H1 (cell line): ENCODE data around the gene CACNA2D4. TPM values are rescaled to one million over a fixed set of nuclear protein-coding genes. Genes with fewer than 3 reads are reported as not detected.

Experiments used
- CTCF ChIA-PET: fragments of 300-600 bp; sonication (Branson Sonifier 250); formaldehyde crosslinking; loops from one replicate; lab custom pipeline; 2021; ENCODE audit not compliant: partially characterized antibody; lab: Charles Lee
- POLR2A ChIA-PET: fragments of 300-600 bp; sonication (Branson Sonifier 250); formaldehyde crosslinking; loops from one replicate; lab custom pipeline; 2021; ENCODE audit warnings: inconsistent platforms; ENCODE audit not compliant: partially characterized antibody; lab: Charles Lee
- DNase-seq, 2 experiments: peaks; one replicate each; pipeline versions ENCODE4 v3.0.0 to v3.0.0-alpha.2; 2010 to 2022; ENCODE audit warnings: low spot score in 2 of 2, low read depth in 1 of 2, mixed read lengths in 1 of 2
- FAIRE-seq: peaks from 2 replicates; lab custom pipeline; 2011; peaks lifted over from hg19 to GRCh38; lab: Jason Lieb, UNC
- H2AFZ ChIP-seq: 2 replicates; pipeline ENCODE4 v1.8.1; 2012; ENCODE audit warnings: low read length, inconsistent platforms
- H2AK5ac ChIP-seq: 2 replicates; pipeline ENCODE4 v1.6.1; 2013; ENCODE audit warnings: low read depth, low read length
- H2BK120ac ChIP-seq: replicated peaks from 2 replicates; pipeline ENCODE3; 2013; ENCODE audit warnings: low read depth, low read length, inconsistent platforms
- H2BK12ac ChIP-seq: 2 replicates; pipeline ENCODE4 v1.6.1; 2013; ENCODE audit warnings: low read depth, low read length
- H2BK15ac ChIP-seq: 2 replicates; pipeline ENCODE4 v1.6.1; 2013; ENCODE audit warnings: low read length
- H2BK20ac ChIP-seq: 2 replicates; pipeline ENCODE4 v1.6.1; 2013; ENCODE audit warnings: low read length
- H2BK5ac ChIP-seq: 2 replicates; pipeline ENCODE4 v1.6.1; 2013; ENCODE audit warnings: low read depth, low read length
- H3K14ac ChIP-seq: 2 replicates; pipeline ENCODE4 v1.6.1; 2013; ENCODE audit warnings: inconsistent platforms; ENCODE audit not compliant: insufficient read length
- H3K18ac ChIP-seq: 2 replicates; pipeline ENCODE4 v1.6.1; 2013; ENCODE audit warnings: low read length; ENCODE audit errors: extremely low read depth
- H3K23ac ChIP-seq: 2 replicates; pipeline ENCODE4 v1.6.1; 2013; ENCODE audit warnings: inconsistent platforms; ENCODE audit not compliant: insufficient read length
- H3K23me2 ChIP-seq: 2 replicates; pipeline ENCODE4 v1.6.1; 2013; ENCODE audit warnings: low read depth, low read length
- H3K27ac ChIP-seq: 2 replicates; pipeline ENCODE4 v1.6.1; 2011; ENCODE audit warnings: low read depth, low read length, inconsistent platforms
- H3K27me3 ChIP-seq, 4 experiments: replicated peaks in 1 of 4; 1 replicate in 1 of 4; 2 replicates in 3 of 4; pipeline versions ENCODE4 v1.6.1 to v1.8.1; 2011 to 2013; ENCODE audit warnings: low read length in 3 of 4, mild to moderate bottlenecking in 3 of 4, inconsistent platforms in 2 of 4, mixed read lengths in 2 of 4, moderate library complexity in 1 of 4; ENCODE audit not compliant: control insufficient read depth in 3 of 4, insufficient read depth in 3 of 4; ENCODE audit errors: extremely low read depth in 1 of 4
- H3K36me3 ChIP-seq, 4 experiments: 2 replicates each; pipeline versions ENCODE4 v1.6.1 to v1.8.1; 2011 to 2013; ENCODE audit warnings: mild to moderate bottlenecking in 4 of 4, low read length in 3 of 4, moderate library complexity in 2 of 4, control low read depth in 1 of 4, inconsistent platforms in 1 of 4; ENCODE audit not compliant: insufficient read depth in 4 of 4, control insufficient read depth in 2 of 4
- H3K4ac ChIP-seq: replicated peaks from 2 replicates; pipeline ENCODE3; 2013; ENCODE audit warnings: low read length, low read depth, mixed read lengths, inconsistent platforms; ENCODE audit not compliant: insufficient read length
- H3K4me1 ChIP-seq, 4 experiments: replicated peaks in 1 of 4; 1 replicate in 1 of 4; 2 replicates in 3 of 4; pipeline versions ENCODE4 v1.6.1 to v1.8.1; 2011 to 2013; ENCODE audit warnings: low read length in 3 of 4, inconsistent platforms in 2 of 4, mixed read lengths in 1 of 4; ENCODE audit not compliant: insufficient read depth in 4 of 4, control insufficient read depth in 3 of 4
- H3K4me2 ChIP-seq, 2 experiments: 2 replicates each; pipeline versions ENCODE4 v1.6.1 to v1.8.1; 2011 to 2013; ENCODE audit warnings: low read depth in 2 of 2, low read length in 2 of 2, control low read depth in 1 of 2, inconsistent platforms in 1 of 2, mild to moderate bottlenecking in 1 of 2; ENCODE audit not compliant: insufficient read depth in 1 of 2
- H3K4me3 ChIP-seq, 4 experiments: fragments of 200-600, 300-600 bp in 1 of 4; sonication (generic), shearing (Covaris generic), sonication (Bioruptor Twin) in 1 of 4; 2 replicates each; pipeline versions ENCODE4 v1.5.1 to v1.8.1; 2011 to 2016; ENCODE audit warnings: low read length in 4 of 4, low read depth in 3 of 4, control low read depth in 2 of 4, inconsistent platforms in 2 of 4, mild to moderate bottlenecking in 2 of 4, mixed read lengths in 1 of 4, moderate library complexity in 1 of 4; ENCODE audit not compliant: insufficient read depth in 2 of 4; ENCODE audit errors: extremely low read depth in 1 of 4
- H3K56ac ChIP-seq: replicated peaks from 2 replicates; pipeline ENCODE3; 2013; ENCODE audit warnings: low read depth, mild to moderate bottlenecking, mixed read lengths, low read length, inconsistent platforms; ENCODE audit not compliant: insufficient read length
- H3K79me1 ChIP-seq: 2 replicates; pipeline ENCODE4 v1.6.1; 2013; ENCODE audit warnings: low read depth, low read length, control low read depth
- H3K79me2 ChIP-seq, 2 experiments: 2 replicates each; pipeline versions ENCODE4 v1.6.1 to v1.8.1; 2012 to 2013; ENCODE audit warnings: low read length in 2 of 2, mild to moderate bottlenecking in 2 of 2, inconsistent platforms in 1 of 2; ENCODE audit not compliant: insufficient read depth in 2 of 2, control insufficient read depth in 1 of 2
- H3K9ac ChIP-seq, 4 experiments: replicated peaks in 1 of 4; 1 replicate in 1 of 4; 2 replicates in 3 of 4; pipeline versions ENCODE4 v1.6.1 to v1.8.1; 2011 to 2013; ENCODE audit warnings: low read depth in 3 of 4, low read length in 3 of 4, control low read depth in 2 of 4, mild to moderate bottlenecking in 2 of 4, moderate library complexity in 2 of 4, inconsistent platforms in 1 of 4; ENCODE audit errors: extremely low read depth in 1 of 4
- H3K9me3 ChIP-seq, 2 experiments: 2 replicates each; pipeline versions ENCODE4 v1.6.1 to v1.8.1; 2012 to 2013; ENCODE audit warnings: mild to moderate bottlenecking in 2 of 2, moderate library complexity in 2 of 2, control low read depth in 1 of 2, inconsistent platforms in 1 of 2, low read depth in 1 of 2, low read length in 1 of 2, mixed read lengths in 1 of 2; ENCODE audit not compliant: insufficient read depth in 2 of 2
- H4K20me1 ChIP-seq, 2 experiments: replicated peaks in 1 of 2; 2 replicates each; pipeline versions ENCODE3 to v1.8.1; 2011 to 2013; ENCODE audit warnings: inconsistent platforms in 2 of 2, low read length in 2 of 2, mild to moderate bottlenecking in 1 of 2; ENCODE audit not compliant: insufficient read depth in 2 of 2, control insufficient read depth in 1 of 2
- H4K5ac ChIP-seq: 2 replicates; pipeline ENCODE4 v1.6.1; 2013; ENCODE audit warnings: low read length, low read depth, mixed read lengths, inconsistent platforms; ENCODE audit not compliant: insufficient read length
- H4K8ac ChIP-seq: 2 replicates; pipeline ENCODE4 v1.8.0; 2013; ENCODE audit warnings: mild to moderate bottlenecking, moderate library complexity, low read length, inconsistent platforms; ENCODE audit not compliant: insufficient read depth; ENCODE audit errors: extremely low read depth
- H4K91ac ChIP-seq: replicated peaks from 2 replicates; pipeline ENCODE3; 2013; ENCODE audit warnings: low read length, mixed read lengths, inconsistent platforms; ENCODE audit not compliant: insufficient read length
- ASH2L ChIP-seq: fragments of 200-600, 300-600 bp; sonication (generic); IDR thresholded peaks from one replicate; pipeline ENCODE4 v1.7.1; 2017; ENCODE audit warnings: low read length
- BACH1 ChIP-seq: IDR thresholded peaks from 2 replicates; pipeline ENCODE4 v1.6.1; 2012; ENCODE audit warnings: low read length, improper control_type of control experiment
- E2F6 ChIP-seq: IDR thresholded peaks from 2 replicates; pipeline ENCODE4 v1.6.1; 2012; ENCODE audit warnings: inconsistent platforms
- GABPA ChIP-seq: IDR thresholded peaks from 2 replicates; pipeline ENCODE4 v1.6.1; 2011; ENCODE audit warnings: mild to moderate bottlenecking, low read length, moderate library complexity, borderline replicate concordance; ENCODE audit not compliant: insufficient read depth
- KDM4A ChIP-seq: IDR thresholded peaks from one replicate; pipeline ENCODE4 v1.7.1; 2012; ENCODE audit warnings: low read depth, mild to moderate bottlenecking, moderate library complexity, low read length, inconsistent platforms; ENCODE audit not compliant: severe bottlenecking
- POLR2AphosphoS5 ChIP-seq: IDR thresholded peaks from 2 replicates; pipeline ENCODE4 v1.6.1; 2011; ENCODE audit warnings: low read depth, low read length
- SP1 ChIP-seq: IDR thresholded peaks from 2 replicates; pipeline ENCODE4 v1.6.1; 2011; ENCODE audit warnings: low read depth, low read length
- SP2 ChIP-seq: IDR thresholded peaks from 2 replicates; pipeline ENCODE4 v1.6.1; 2012; ENCODE audit warnings: mild to moderate bottlenecking, low read length, inconsistent platforms
- SUZ12 ChIP-seq: fragments of 200-600 bp; sonication (generic); IDR thresholded peaks from 2 replicates; pipeline ENCODE4 v1.6.1; 2012; ENCODE audit warnings: mild to moderate bottlenecking, inconsistent platforms, low read length, moderate library complexity, mixed read lengths
- TBP ChIP-seq: IDR thresholded peaks from 2 replicates; pipeline ENCODE4 v1.6.1; 2011; ENCODE audit warnings: low read depth, low read length, improper control_type of control experiment
- ZNF274 ChIP-seq: IDR thresholded peaks from 2 replicates; pipeline ENCODE4 v1.7.0; 2012; ENCODE audit warnings: low read length, borderline replicate concordance; ENCODE audit errors: extremely low read depth
- WGBS, 2 experiments: shearing (Covaris generic) in 1 of 2; methylation state at CpG; one replicate each; pipeline versions ENCODE4 v1.1.6 to v1.1.7; 2013 to 2015; ENCODE audit warnings: low lambda C conversion rate in 2 of 2, mixed read lengths in 2 of 2, inconsistent platforms in 1 of 2, low coverage in 1 of 2, missing lambda C conversion rate in 1 of 2; ENCODE audit not compliant: insufficient replicate concordance in 2 of 2, insufficient coverage in 1 of 2, insufficient read length in 1 of 2; ENCODE audit errors: extremely low coverage in 1 of 2, missing lambda C conversion rate in 1 of 2; 5-methylcytosine and 5-hydroxymethylcytosine counted together
- polyA plus RNA-seq, 7 experiments: library from polyadenylated mRNA; depleted of rRNA in 3 of 7; stranded (reverse) in 5 of 7; unstranded in 2 of 7; fragments of >200 nt in 5 of 7; fragments of 200-250 nt in 2 of 7; gene quantifications; 1 replicate in 5 of 7; 2 replicates in 1 of 7; 4 replicates in 1 of 7; pipeline versions ENCODE4 v1.2.1 to v1.2.3, GENCODE V29; 2011 to 2013; ENCODE audit warnings: missing spikeins in 2 of 7, mixed read lengths in 2 of 7
- total RNA-seq: library from RNA; stranded (reverse); fragmentation: NEBNext Ultra II Directional; extraction: Animal tissue kit (Norgen Biotek cat#: 25700); gene quantifications from 2 replicates; pipeline ENCODE4 v1.2.1, GENCODE V29; 2021

CACNA2D4 gene
- total and polyA plus RNA-seq, 2 of the 8 experiments (the other 6 are each of a cell fraction or from before 2014, with no cell fraction given), result 0.44 to 0.88 TPM

- Histone ChIP-seq H2AFZ (peak overlapping the region; percentile 78; the same call in 1 of the 2 replicates), H3K4ac (no peak overlapping the region), H3K14ac (no peak overlapping the region), H4K91ac (no peak overlapping the region), H4K8ac (peak overlapping the region; percentile 64), H2BK15ac (no peak overlapping the region; the same call in 1 of the 2 replicates), H2AK5ac (no peak overlapping the region), H3K36me3 (no peaks in the 10 kb centered on the region), H3K4me1 (peaks cover 0 to 12% (median 3%) of the 10 kb centered on the region in 4 experiments; a peak in 5 of 7 replicates), H3K9ac (no peak overlapping the region; a peak in 1 of 7 replicates), H3K4me3 (peak overlapping the region; percentile 31 to 70 (median 44)), H3K4me2 (peak overlapping the region; percentile 18 to 83), H4K5ac (no peak overlapping the region), H3K23me2 (peaks cover 11% of the 10 kb centered on the region), H3K27me3 (peaks cover 1 to 11% (median 7%) of the 10 kb centered on the region in 4 experiments; a peak in 6 of 7 replicates), H3K79me2 (no peaks in the 10 kb centered on the region), H3K27ac (no peak overlapping the region), H3K23ac (no peak overlapping the region), H2BK20ac (no peak overlapping the region), H3K18ac (peak overlapping the region; percentile 71), H3K56ac (no peak overlapping the region), H3K9me3 (no peaks in the 10 kb centered on the region), H2BK120ac (no peak overlapping the region), H4K20me1 (no peaks in the 10 kb centered on the region), H2BK5ac (no peak overlapping the region), H2BK12ac (peak overlapping the region; percentile 87; the same call in 1 of the 2 replicates), H3K79me1 (no peaks in the 10 kb centered on the region)
- POLR2A ChIA-PET, result interaction anchor here (0.8 to 0.9 kb wide), 2 partner anchors 22 to 99 kb away, joined by 3 read pairs; no protein-coding TSS in a partner anchor
- DNase-seq, result peak in 1 of 2 experiments; percentile 66
- no peak for FAIRE-seq
- WGBS, 2 experiments, result 17% methylated on average over 37 of the region's 71 CpGs; no CpG with 5 or more reads in 1 of the 2 experiments
- CTCF ChIA-PET, result interaction anchor here (0.7 to 14.3 kb wide), 8 partner anchors 11 to 1040 kb away, joined by 3 to 188 read pairs (median 4); no protein-coding TSS in a partner anchor
- no peak for TF ChIP-seq SP2
- TF ChIP-seq SP1, result no peak
- TF ChIP-seq ASH2L, result peak; percentile 35
- 0 out of 2 replicates have a peak, but pooled peaks have one; percentile 40 for TF ChIP-seq SUZ12
- TF ChIP-seq POLR2AphosphoS5, result no peak
- no peak for TF ChIP-seq TBP
- peak; percentile 75 for TF ChIP-seq KDM4A
- no peak for TF ChIP-seq GABPA
- no peak for TF ChIP-seq ZNF274
- TF ChIP-seq BACH1, result 0 out of 2 replicates have a peak, but pooled peaks have one; percentile 5
- peak; percentile 69 for TF ChIP-seq E2F6
Observed at GRCh38 chr12:1797011-1797901, 121.2 kb downstream of the CACNA2D4 start.
